HepG2 (cell line): Measurements from ENCODE around the gene SLC16A3. TPM values are rescaled to one million over a fixed set of nuclear protein-coding genes. Genes with fewer than 3 reads are reported as not detected.

Experiments
- ATF6 ChIP-seq: sonication (generic); formaldehyde crosslinking; conservative IDR thresholded peaks from 2 replicates; pipeline ENCODE4 v1.4.0; 2020; ENCODE audit warnings: missing genetic modification reagents
- EED ChIP-seq: sonication (generic); formaldehyde crosslinking; IDR thresholded peaks from 2 replicates; pipeline ENCODE4 v1.5.0; 2020; ENCODE audit warnings: mild to moderate bottlenecking, missing genetic modification reagents
- PHB2 ChIP-seq: fragments of 450-650 bp; IDR thresholded peaks from 2 replicates; pipeline ENCODE4 v1.6.1; 2018; ENCODE audit not compliant: partially characterized antibody
- REL ChIP-seq: sonication (generic); formaldehyde crosslinking; conservative IDR thresholded peaks from 2 replicates; pipeline ENCODE4 v1.8.0; 2022; ENCODE audit warnings: mild to moderate bottlenecking, missing genetic modification reagents, moderate library complexity
- SNAPC4 ChIP-seq: sonication (generic); formaldehyde crosslinking; IDR thresholded peaks from 2 replicates; pipeline ENCODE4 v1.4.0; 2020; ENCODE audit warnings: mild to moderate bottlenecking, missing genetic modification reagents
- THAP9 ChIP-seq: sonication (generic); formaldehyde crosslinking; IDR thresholded peaks from 2 replicates; pipeline ENCODE4; 2020; ENCODE audit warnings: missing genetic modification reagents, mild to moderate bottlenecking, borderline replicate concordance
- ZFP41 ChIP-seq: sonication (generic); formaldehyde crosslinking; IDR thresholded peaks from 2 replicates; pipeline ENCODE4 v1.4.0; 2020; ENCODE audit warnings: mild to moderate bottlenecking, missing genetic modification reagents, borderline replicate concordance
- ZNF260 ChIP-seq: sonication (generic); formaldehyde crosslinking; IDR thresholded peaks from 2 replicates; pipeline ENCODE4 v1.4.0; 2020; ENCODE audit warnings: missing genetic modification reagents, low read depth, mild to moderate bottlenecking, borderline replicate concordance
- ZNF33B ChIP-seq: sonication (generic); formaldehyde crosslinking; IDR thresholded peaks from 2 replicates; pipeline ENCODE4 v1.5.1; 2020; ENCODE audit warnings: mild to moderate bottlenecking, missing genetic modification reagents
- ZNF607 ChIP-seq: sonication (generic); formaldehyde crosslinking; IDR thresholded peaks from 2 replicates; pipeline ENCODE4 v1.5.1; 2020; ENCODE audit warnings: missing genetic modification reagents, mild to moderate bottlenecking, borderline replicate concordance
- polyA plus RNA-seq, 8 experiments: library from polyadenylated mRNA; depleted of rRNA in 3 of 8; stranded (reverse) in 7 of 8; unstranded in 1 of 8; fragments of >200 nt; fragmentation: Illumina TruSeq in 4 of 8; extraction: Trizol in 4 of 8; gene quantifications; 2 replicates each; pipeline versions ENCODE4 v1.2.1 to v1.2.3, GENCODE V29; 2011 to 2016; ENCODE audit warnings: low read depth in 4 of 8, missing spikeins in 1 of 8, mixed read lengths in 1 of 8; ENCODE audit not compliant: insufficient read depth in 1 of 8
- total RNA-seq, 5 experiments: library from RNA; depleted of rRNA; stranded (reverse); fragments of >200 nt; fragmentation: Illumina TruSeq; extraction: Trizol; gene quantifications; 2 replicates each; pipeline ENCODE4 v1.2.3, GENCODE V29; 2016; ENCODE audit warnings: low read depth in 1 of 5
- TF ChIP-seq, protein P1 (sequence below): sonication (generic); formaldehyde crosslinking; IDR thresholded peaks from 2 replicates; pipeline ENCODE4 v1.4.0; 2020; ENCODE audit warnings: mild to moderate bottlenecking, missing genetic modification reagents, borderline replicate concordance

SLC16A3 gene
- total and polyA plus RNA-seq, 2 of the 13 experiments (the other 11 are each of a cell fraction or from before 2014, with no cell fraction given): 242 to 349 TPM

DNA sequence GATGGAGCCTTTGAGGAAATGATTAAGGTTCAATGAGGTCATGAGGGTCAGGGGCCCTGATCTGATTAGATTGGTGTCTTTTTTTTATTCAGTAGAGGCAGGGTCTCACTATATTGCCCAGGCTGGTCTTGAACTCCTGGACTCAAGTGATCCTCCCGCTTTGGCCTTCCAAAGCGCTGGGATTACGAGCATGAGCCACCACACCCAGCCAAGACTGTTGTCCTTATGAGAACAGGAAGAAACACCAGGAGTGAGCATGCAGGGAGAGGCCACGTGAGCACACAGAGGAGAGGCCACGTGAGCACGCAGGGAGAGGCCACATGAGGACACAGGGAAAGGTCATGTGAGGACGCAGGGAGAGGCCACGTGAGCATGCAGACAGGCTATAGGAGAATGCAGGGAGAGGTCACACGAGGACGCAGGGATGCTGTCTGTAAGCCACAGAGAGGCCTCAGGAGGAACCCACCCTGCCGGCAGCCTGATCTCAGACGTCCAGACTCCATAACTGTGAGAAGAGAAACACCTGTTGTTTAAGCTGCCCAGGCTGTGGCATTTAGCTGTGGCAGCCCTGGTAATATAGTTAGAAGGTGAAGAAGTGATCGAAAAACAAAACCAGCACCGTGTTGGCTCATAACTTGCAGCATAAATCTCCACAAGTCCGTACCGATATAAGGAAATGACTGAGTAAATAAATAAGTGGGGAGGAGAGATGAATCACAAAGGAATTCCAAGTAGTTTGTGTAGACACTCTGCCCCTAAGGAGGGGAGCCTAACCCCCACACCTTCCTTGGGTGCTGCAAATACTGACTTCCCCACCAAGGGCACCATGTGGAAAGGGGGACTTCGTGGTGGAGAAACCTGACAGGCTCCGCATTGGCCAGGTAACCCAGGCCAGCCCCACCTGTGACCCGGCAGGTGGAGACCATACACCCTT lies 59.3 kb downstream of the SLC16A3 start (continued):
- TF ChIP-seq SNAPC4 (CRISPR knock-in tag) (0 out of 2 replicates have a peak, but pooled peaks have one; percentile 9), ZFP41 (no peak), ZNF607 (CRISPR knock-in tag) (peak; percentile 70), THAP9 (CRISPR knock-in tag) (peak; percentile 78; the same call in 1 of the 2 replicates), ATF6 (CRISPR knock-in tag) (no peak; the same call in 1 of the 2 replicates), ZNF33B (CRISPR knock-in tag) (0 out of 2 replicates have a peak, but pooled peaks have one; percentile 81), REL (CRISPR knock-in tag) (0 out of 2 replicates have a peak, but pooled peaks have one; percentile 51), EED (CRISPR knock-in tag) (no peak; the same call in 1 of the 2 replicates), PHB2 (no peak), ZNF260 (CRISPR knock-in tag) (no peak)
- TF ChIP-seq, protein P1, sequence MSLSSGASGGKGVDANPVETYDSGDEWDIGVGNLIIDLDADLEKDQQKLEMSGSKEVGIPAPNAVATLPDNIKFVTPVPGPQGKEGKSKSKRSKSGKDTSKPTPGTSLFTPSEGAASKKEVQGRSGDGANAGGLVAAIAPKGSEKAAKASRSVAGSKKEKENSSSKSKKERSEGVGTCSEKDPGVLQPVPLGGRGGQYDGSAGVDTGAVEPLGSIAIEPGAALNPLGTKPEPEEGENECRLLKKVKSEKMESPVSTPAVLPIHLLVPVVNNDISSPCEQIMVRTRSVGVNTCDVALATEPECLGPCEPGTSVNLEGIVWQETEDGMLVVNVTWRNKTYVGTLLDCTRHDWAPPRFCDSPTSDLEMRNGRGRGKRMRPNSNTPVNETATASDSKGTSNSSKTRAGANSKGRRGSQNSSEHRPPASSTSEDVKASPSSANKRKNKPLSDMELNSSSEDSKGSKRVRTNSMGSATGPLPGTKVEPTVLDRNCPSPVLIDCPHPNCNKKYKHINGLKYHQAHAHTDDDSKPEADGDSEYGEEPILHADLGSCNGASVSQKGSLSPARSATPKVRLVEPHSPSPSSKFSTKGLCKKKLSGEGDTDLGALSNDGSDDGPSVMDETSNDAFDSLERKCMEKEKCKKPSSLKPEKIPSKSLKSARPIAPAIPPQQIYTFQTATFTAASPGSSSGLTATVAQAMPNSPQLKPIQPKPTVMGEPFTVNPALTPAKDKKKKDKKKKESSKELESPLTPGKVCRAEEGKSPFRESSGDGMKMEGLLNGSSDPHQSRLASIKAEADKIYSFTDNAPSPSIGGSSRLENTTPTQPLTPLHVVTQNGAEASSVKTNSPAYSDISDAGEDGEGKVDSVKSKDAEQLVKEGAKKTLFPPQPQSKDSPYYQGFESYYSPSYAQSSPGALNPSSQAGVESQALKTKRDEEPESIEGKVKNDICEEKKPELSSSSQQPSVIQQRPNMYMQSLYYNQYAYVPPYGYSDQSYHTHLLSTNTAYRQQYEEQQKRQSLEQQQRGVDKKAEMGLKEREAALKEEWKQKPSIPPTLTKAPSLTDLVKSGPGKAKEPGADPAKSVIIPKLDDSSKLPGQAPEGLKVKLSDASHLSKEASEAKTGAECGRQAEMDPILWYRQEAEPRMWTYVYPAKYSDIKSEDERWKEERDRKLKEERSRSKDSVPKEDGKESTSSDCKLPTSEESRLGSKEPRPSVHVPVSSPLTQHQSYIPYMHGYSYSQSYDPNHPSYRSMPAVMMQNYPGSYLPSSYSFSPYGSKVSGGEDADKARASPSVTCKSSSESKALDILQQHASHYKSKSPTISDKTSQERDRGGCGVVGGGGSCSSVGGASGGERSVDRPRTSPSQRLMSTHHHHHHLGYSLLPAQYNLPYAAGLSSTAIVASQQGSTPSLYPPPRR: peak; percentile 91
